ENCODE results near the gene CARD9. TPM values are rescaled to one million over a fixed set of nuclear protein-coding genes. Genes with fewer than 3 reads are reported as not detected.

CARD9 gene
- total RNA-seq, 1 donor from 2014 or later: 1.2 TPM

DNA sequence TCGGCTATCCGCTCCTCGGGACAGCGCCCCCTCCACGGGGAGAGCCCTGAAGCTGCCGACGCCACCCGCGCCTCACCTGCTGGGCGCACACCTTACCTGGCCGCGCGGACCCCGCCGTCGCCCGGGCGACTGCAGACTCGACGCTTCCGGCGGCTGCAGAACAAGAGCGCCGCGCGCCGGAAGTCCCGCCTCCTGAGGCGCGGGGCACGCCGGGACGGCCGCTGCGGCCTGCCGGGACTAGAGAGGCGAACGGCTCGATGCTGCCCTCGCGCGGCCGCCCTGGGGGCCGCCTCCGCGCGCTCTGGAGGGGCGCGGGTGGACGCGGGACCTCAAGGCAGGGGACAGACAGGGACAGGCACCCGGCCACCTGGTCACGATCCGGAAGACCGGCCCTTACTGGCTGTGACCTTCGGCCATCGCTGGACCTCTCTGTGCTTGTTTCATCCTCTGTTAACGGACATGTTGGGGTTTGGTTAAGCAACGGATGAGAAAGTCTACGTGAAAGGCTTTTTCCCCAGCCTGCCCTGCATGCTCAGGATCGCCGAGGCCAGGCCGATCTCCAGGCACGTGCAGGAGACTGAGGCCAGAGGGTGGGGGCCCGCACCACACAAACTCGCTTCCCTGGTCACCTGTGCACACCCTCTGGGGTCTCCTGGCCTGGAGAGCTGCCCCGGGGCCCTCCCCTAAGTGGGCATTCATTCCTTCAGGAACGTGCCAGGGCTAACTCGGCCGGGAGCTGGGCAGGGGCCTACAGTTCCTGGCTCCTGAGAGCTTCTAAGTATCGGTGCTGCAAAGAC is 26.8 kb upstream of the CARD9 start, which contains the start of gene SNAPC4:
TSS of gene SNAPC4 (minus strand) at position 133 of the 797 bp plus-strand sequence. CDS start 1,742 bp downstream, outside the sequence.
- TF ChIP-seq CTCF (conservative IDR thresholded peaks at IDR 0.05; ENCODE audit: low read depth, low read length): peak; percentile 76

DNA sequence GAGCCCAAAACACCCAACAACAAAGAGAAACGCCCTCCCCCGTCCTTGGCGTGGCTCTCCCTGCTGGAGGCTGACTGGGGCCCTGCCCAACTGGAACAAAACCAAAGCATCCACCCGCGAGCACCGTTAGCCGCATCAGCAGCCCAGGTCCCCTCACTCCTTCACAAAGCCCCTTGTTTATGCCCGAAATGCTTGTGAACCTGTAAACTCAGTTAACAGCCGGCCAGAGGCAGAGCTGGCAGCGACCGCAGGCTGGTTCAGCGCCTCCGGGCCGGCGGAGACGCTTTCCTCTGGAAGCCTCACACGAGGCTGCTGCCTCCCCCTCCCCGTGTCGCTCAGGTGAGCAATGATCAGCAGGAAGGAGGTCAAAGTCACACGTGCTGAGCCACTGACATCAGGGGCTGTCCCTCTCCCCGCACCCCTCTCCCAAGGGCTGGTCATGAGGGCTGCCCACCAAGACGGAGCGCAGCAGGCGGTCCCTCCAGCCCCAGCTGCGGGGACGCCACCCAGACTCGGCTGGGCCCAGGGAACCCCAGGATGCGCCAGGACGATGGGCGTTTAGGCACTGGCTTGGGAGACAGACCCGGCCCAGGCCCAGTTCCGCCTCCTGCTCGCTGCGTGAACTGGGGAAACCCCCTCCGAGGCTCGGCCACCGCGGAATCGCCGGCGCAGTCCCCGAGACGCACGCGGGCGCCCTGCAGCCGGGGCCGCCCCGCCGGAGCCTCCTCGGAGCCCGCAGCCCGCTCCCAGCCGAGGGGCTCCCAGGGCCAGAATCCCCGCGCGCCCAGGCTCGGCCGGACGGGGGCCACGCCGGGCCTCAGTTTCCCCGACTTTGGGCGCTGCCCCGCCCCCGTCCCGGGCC is 25.9 kb upstream of the CARD9 start:
- no peak for TF ChIP-seq CTCF (conservative IDR thresholded peaks at IDR 0.05; ENCODE audit: low read depth, low read length)
- DNase-seq (ENCODE audit: low read depth): no peak
- peak overlapping the region; percentile 96 for H3K4me3 ChIP-seq (ENCODE audit: low read depth, low read length)

More for the DNA sequence above, 26.8 kb upstream of the CARD9 start, which contains the start of gene SNAPC4:
- peak within 1 kb of the TSS; percentile 96 for H3K4me3 ChIP-seq (ENCODE audit: low read depth, low read length)
- DNase-seq (ENCODE audit: low read depth): no peak

DNA sequence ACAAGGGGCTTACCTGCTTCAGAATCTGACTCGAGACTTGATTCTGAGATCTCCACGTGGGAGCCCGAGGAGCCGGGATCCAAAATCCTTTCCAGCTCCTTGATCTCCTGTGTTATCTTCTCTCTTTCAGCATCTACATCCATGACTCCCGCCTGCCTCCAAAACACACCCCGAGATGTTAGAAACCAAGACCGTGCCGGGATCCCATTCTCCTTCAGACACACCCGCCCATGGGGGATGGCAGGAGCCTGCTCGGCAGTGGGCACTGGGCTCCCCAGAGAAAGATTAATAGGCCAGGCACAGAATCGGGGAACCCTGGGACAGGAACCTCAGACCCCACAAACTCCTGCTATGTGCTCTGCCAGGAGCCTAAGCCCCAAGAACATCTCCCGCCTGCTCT is 24.8 kb upstream of the CARD9 start:
- no peak for TF ChIP-seq CTCF (conservative IDR thresholded peaks at IDR 0.05; ENCODE audit: low read depth, low read length)
- no peak for DNase-seq (ENCODE audit: low read depth)
- H3K4me3 ChIP-seq (ENCODE audit: low read depth, low read length): peak overlapping the region; percentile 96

DNA sequence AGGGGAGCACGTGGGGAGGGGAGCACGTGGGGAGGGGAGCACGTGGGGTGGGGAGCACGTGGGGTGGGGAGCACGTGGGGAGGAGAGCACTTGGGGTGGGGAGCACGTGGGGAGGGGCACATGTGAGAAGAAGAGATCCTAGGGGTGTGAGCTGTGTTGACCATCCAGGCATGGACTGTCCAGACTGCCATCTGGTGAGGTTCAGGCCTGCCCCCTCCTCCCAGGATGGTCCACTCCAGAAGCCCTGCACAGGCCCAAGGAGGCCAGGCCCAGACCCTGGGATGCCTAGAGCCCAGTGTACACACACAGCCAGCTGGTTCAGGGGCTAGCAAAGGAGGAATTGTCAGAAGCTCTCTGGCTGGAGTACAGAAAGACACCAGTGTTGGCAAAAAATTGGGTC is 24.2 kb upstream of the CARD9 start:
- H3K4me3 ChIP-seq (ENCODE audit: low read depth, low read length): no peak overlapping the region
- DNase-seq (ENCODE audit: low read depth): no peak
- no peak for TF ChIP-seq CTCF (conservative IDR thresholded peaks at IDR 0.05; ENCODE audit: low read depth, low read length)

GRCh38 chr9:136396219-136396515 is 22.7 kb upstream of the CARD9 start:
- H3K4me3 ChIP-seq (ENCODE audit: low read depth, low read length): no peak overlapping the region
- DNase-seq (ENCODE audit: low read depth): no peak
- TF ChIP-seq CTCF (conservative IDR thresholded peaks at IDR 0.05; ENCODE audit: low read depth, low read length): no peak

DNA sequence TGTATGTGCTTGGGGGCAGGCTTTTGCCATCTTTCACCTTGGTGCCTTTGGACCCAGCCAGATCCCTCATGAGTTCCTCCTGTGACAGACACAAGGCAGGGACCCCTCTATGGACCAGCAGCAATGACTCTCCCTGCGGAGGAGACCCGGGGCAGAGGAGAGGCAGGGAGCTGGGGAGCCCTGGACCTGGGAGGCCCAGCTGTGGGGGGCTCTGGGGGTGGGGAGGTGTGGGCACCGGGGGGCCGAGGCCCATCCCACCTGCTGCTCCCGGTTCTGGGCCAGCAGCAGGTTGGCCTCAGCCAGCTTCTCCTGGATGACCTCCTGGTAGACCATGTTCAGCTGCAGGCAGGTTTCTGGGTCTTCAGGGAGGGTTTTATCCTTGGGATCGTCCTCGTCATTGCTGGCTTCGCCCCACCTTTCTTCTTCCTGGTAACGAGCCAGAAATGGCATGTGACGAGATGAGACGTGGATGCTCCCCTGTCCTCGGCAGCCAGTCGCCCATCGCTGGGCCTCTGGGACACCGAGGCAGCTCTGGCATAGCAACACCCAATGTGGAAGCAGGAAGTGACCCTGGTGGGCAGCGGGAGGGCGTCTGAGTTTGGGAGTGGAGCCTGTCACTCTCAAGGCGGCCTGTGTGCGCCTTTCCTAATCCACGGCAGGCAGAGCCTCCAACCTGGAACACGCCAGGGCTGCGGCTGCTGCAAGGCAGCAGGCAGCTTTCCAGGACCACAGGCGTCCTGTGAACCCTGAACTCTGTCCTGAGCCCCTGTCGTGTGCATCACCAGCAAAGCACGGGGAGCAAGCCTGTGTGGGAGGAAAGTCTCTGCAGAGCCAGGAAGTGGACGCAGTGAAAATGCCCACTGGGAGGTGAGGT is 22.1 kb upstream of the CARD9 start:
- DNase-seq (ENCODE audit: low read depth): no peak
- H3K4me3 ChIP-seq (ENCODE audit: low read depth, low read length): no peak overlapping the region
- TF ChIP-seq CTCF (conservative IDR thresholded peaks at IDR 0.05; ENCODE audit: low read depth, low read length): no peak

All from epithelial cell of proximal tubule (primary cell).